HEK293T (cell line): ENCODE results near the gene CIC.

Experiments
- CTCF ChIA-PET: fragments of 350-600 bp; formaldehyde crosslinking; extraction: SDS; loops from one replicate; lab custom pipeline; 2021; ENCODE audit warnings: antibody characterized with exemption, inconsistent platforms; lab: Yijun Ruan, JAX
- POLR2A ChIA-PET: fragments of 350-600 bp; formaldehyde crosslinking; extraction: SDS; loops from one replicate; lab custom pipeline; 2020; ENCODE audit warnings: antibody characterized with exemption, inconsistent platforms; lab: Yijun Ruan, JAX
- DNase-seq: peaks from one replicate; pipeline ENCODE4 v3.0.0; 2012; ENCODE audit warnings: mixed read lengths; ENCODE audit errors: extremely low spot score
- ARNT ChIP-seq: fragments of 450-650 bp; IDR thresholded peaks from 2 replicates; pipeline ENCODE4 v1.6.1; 2017; ENCODE audit warnings: mild to moderate bottlenecking
- BHLHE40 ChIP-seq: fragments of 450-650 bp; IDR thresholded peaks from 2 replicates; pipeline ENCODE4 v1.6.1; 2016; ENCODE audit warnings: mild to moderate bottlenecking, moderate library complexity, borderline replicate concordance
- CTBP1 ChIP-seq: fragments of 450-650 bp; IDR thresholded peaks from 2 replicates; pipeline ENCODE4 v1.6.1; 2016; ENCODE audit warnings: borderline replicate concordance
- ELF4 ChIP-seq: fragments of 450-650 bp; IDR thresholded peaks from 2 replicates; pipeline ENCODE4 v1.6.1; 2017; ENCODE audit warnings: antibody characterized with exemption
- FOXA1 ChIP-seq: fragments of 450-650 bp; IDR thresholded peaks from 2 replicates; pipeline ENCODE4 v1.6.1; 2016; ENCODE audit warnings: mild to moderate bottlenecking
- FOXK2 ChIP-seq: fragments of 450-650 bp; IDR thresholded peaks from 2 replicates; pipeline ENCODE4 v1.6.1; 2016; ENCODE audit warnings: mild to moderate bottlenecking
- FOXM1 ChIP-seq: fragments of 450-650 bp; IDR thresholded peaks from 2 replicates; pipeline ENCODE4 v1.6.1; 2017; ENCODE audit warnings: mild to moderate bottlenecking, borderline replicate concordance
- HDGF ChIP-seq: fragments of 450-650 bp; IDR thresholded peaks from 2 replicates; pipeline ENCODE4 v1.6.1; 2017; ENCODE audit warnings: antibody characterized with exemption, borderline replicate concordance
- L3MBTL2 ChIP-seq: fragments of 450-650 bp; conservative IDR thresholded peaks from 2 replicates; pipeline ENCODE4 v1.6.1; 2016; ENCODE audit warnings: mild to moderate bottlenecking
- LEF1 ChIP-seq: fragments of 450-650 bp; IDR thresholded peaks from 2 replicates; pipeline ENCODE4 v1.6.1; 2017; ENCODE audit warnings: mild to moderate bottlenecking, borderline replicate concordance
- NFRKB ChIP-seq: fragments of 450-650 bp; IDR thresholded peaks from 2 replicates; pipeline ENCODE4 v1.6.1; 2016; ENCODE audit warnings: mild to moderate bottlenecking, moderate library complexity
- SP1 ChIP-seq: fragments of 450-650 bp; IDR thresholded peaks from 2 replicates; pipeline ENCODE4 v1.6.1; 2017
- SUZ12 ChIP-seq: fragments of 450-650 bp; IDR thresholded peaks from 2 replicates; pipeline ENCODE4 v1.6.1; 2016; ENCODE audit warnings: mild to moderate bottlenecking
- TARDBP ChIP-seq: fragments of 450-650 bp; IDR thresholded peaks from 2 replicates; pipeline ENCODE4 v1.6.1; 2016
- ZNF384 ChIP-seq: fragments of 450-650 bp; IDR thresholded peaks from 2 replicates; pipeline ENCODE4 v1.6.1; 2016
- TF ChIP-seq, protein P1 (sequence below): fragments of 450-650 bp; IDR thresholded peaks from 2 replicates; pipeline ENCODE4 v1.6.1; 2016

Gene CIC

DNA sequence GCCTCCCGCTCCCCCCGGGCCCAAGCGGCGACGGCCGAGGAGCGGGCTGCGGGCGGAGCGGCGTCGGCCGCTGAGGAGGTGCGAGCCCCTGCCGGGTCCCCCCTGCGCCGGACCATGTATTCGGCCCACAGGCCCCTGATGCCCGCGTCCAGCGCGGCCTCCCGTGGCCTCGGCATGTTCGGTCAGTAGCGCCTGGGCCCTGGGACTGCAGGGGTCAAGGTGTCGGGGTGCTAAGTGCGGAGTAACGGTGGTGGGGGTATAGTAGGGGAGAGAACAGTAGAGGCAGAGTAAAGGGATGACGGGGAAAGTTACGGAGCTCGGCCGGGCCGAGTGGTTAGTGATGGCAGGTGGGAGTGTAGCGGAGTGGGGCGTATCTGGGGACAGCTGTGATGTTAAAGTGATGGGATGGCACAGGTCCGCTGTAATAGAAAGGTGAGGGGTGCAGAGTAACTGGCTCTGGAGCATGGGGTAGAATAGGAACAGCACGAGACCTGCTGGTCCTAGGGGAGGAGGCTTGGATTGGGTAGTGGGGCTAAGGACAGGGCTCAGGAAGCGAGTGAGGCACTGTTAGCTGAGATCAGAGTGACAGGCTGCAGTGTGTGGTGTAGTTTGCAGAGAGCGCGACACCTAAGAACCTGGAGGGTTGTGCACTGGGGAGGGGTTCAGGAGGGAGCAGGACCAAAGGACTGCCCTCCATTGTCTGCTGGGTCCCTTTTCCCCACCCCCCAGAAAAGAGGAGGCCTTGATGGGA is 15.7 kb downstream of the CIC start:
- TF ChIP-seq, protein P1, sequence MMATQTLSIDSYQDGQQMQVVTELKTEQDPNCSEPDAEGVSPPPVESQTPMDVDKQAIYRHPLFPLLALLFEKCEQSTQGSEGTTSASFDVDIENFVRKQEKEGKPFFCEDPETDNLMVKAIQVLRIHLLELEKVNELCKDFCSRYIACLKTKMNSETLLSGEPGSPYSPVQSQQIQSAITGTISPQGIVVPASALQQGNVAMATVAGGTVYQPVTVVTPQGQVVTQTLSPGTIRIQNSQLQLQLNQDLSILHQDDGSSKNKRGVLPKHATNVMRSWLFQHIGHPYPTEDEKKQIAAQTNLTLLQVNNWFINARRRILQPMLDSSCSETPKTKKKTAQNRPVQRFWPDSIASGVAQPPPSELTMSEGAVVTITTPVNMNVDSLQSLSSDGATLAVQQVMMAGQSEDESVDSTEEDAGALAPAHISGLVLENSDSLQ, result peak; percentile 45; the same call in 1 of the 2 replicates
- TF ChIP-seq CTBP1, result no peak
- ChIA-PET CTCF (interaction anchor here (0.9 kb wide), 1 partner anchor 52 kb away, joined by 3 read pairs; no protein-coding TSS in a partner anchor), POLR2A (interaction anchor here (0.8 kb wide), 1 partner anchor 38 kb away, joined by 8 read pairs; no protein-coding TSS in a partner anchor)
- no peak for DNase-seq

DNA sequence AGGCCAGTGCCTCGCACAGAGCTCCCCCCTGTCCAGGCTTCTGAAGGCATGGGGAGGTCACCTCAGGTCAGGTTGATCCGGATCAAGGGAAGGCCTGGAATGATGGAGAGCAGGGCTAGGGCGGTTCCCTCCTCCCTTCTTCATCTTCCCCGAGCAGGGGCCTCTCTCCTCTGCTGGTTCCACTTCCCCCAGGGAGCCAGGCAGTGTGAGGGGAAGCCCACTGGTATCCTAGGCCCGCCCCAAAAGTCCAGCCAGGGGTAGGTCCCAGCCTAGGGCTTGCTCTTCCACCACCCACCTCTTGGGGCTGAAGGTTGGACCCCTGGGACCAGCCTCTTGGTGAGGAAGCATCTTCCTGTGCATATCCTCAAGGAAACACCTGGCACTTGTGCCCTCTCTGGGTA is 16.5 kb downstream of the CIC start:
- CTCF ChIA-PET, result interaction anchor here (0.9 kb wide), 1 partner anchor 51 kb away, joined by 3 read pairs; no protein-coding TSS in a partner anchor
- TF ChIP-seq SP1, result no peak
- TF ChIP-seq, protein P1, result no peak
- TF ChIP-seq FOXA1, result no peak
- TF ChIP-seq SUZ12, result no peak
- no peak for TF ChIP-seq HDGF
- no peak for TF ChIP-seq ZNF384
- no peak for TF ChIP-seq LEF1
- TF ChIP-seq ELF4, result no peak
- no peak for TF ChIP-seq BHLHE40
- TF ChIP-seq FOXK2, result no peak
- no peak for TF ChIP-seq CTBP1
- no peak for TF ChIP-seq ARNT
- no peak for TF ChIP-seq NFRKB
- TF ChIP-seq FOXM1, result no peak
- TF ChIP-seq TARDBP, result no peak
- TF ChIP-seq L3MBTL2, result no peak
- no peak for DNase-seq
- POLR2A ChIA-PET, result interaction anchor here (0.8 kb wide), 1 partner anchor 38 kb away, joined by 8 read pairs; no protein-coding TSS in a partner anchor

GRCh38 chr19:42285988-42286348 is 16.9 kb downstream of the CIC start:
- ChIA-PET POLR2A (interaction anchor here (1.7 kb wide), 1 partner anchor 43 kb away, joined by 6 read pairs; no protein-coding TSS in a partner anchor), CTCF (no interaction called here)
- TF ChIP-seq LEF1 (no peak), SUZ12 (no peak), FOXM1 (no peak)
- DNase-seq, result no peak

GRCh38 chr19:42286349-42287016 is 17.4 kb downstream of the CIC start:
- ChIA-PET POLR2A (interaction anchor here (1.7 kb wide), 1 partner anchor 43 kb away, joined by 6 read pairs; no protein-coding TSS in a partner anchor), CTCF (no interaction called here)
- no peak for DNase-seq
- TF ChIP-seq SP1, result no peak
- no peak for TF ChIP-seq NFRKB
- no peak for TF ChIP-seq FOXM1
- no peak for TF ChIP-seq FOXA1
- TF ChIP-seq, protein P1, result no peak
- no peak for TF ChIP-seq LEF1

- no peak for DNase-seq
- no peak for TF ChIP-seq BHLHE40
- no peak for TF ChIP-seq SUZ12
- no peak for TF ChIP-seq ARNT
- no peak for TF ChIP-seq FOXM1
- TF ChIP-seq TARDBP, result no peak
- no peak for TF ChIP-seq NFRKB
- no peak for TF ChIP-seq ELF4
- no peak for TF ChIP-seq FOXA1
- TF ChIP-seq ZNF384, result no peak
- no peak for TF ChIP-seq LEF1
- no peak for TF ChIP-seq FOXK2
- no peak for TF ChIP-seq SP1
- TF ChIP-seq HDGF, result no peak
- CTCF ChIA-PET, result interaction anchor here (0.6 kb wide), 1 partner anchor 17 kb away, joined by 3 read pairs; no protein-coding TSS in a partner anchor
- POLR2A ChIA-PET, result interaction anchor here (1.7 kb wide), 1 partner anchor 44 kb away, joined by 6 read pairs; no protein-coding TSS in a partner anchor
Measured at GRCh38 chr19:42287017-42287826, 18.2 kb downstream of the CIC start.

DNA sequence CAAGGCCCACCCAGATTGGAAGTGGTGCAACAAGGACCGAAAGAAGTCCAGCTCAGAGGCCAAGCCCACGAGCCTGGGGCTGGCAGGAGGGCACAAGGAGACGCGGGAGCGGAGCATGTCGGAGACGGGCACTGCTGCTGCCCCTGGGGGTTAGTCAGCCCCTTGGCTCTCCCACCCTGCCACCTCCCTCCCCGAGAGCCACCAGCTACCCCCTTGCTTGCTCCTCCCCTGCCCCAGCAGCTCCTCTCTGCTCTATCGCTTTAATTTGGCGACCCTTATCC is 18.7 kb downstream of the CIC start:
- TF ChIP-seq ELF4, result no peak
- TF ChIP-seq L3MBTL2, result no peak
- TF ChIP-seq, protein P1, result no peak
- TF ChIP-seq FOXM1, result no peak
- no peak for TF ChIP-seq FOXK2
- no peak for TF ChIP-seq SP1
- TF ChIP-seq SUZ12, result no peak
- TF ChIP-seq LEF1, result no peak
- TF ChIP-seq ARNT, result no peak
- no peak for TF ChIP-seq NFRKB
- no peak for TF ChIP-seq BHLHE40
- TF ChIP-seq TARDBP, result no peak
- TF ChIP-seq ZNF384, result no peak
- no peak for TF ChIP-seq HDGF
- no peak for TF ChIP-seq FOXA1
- TF ChIP-seq CTBP1, result no peak
- CTCF ChIA-PET, result interaction anchor here (0.6 kb wide), 1 partner anchor 16 kb away, joined by 3 read pairs; no protein-coding TSS in a partner anchor
- POLR2A ChIA-PET, result interaction anchor here (1.7 kb wide), 1 partner anchor 44 kb away, joined by 6 read pairs; no protein-coding TSS in a partner anchor
- no peak for DNase-seq
